ENCODE data around the gene C15orf62. TPM values are rescaled to one million over a fixed set of nuclear protein-coding genes. Genes with fewer than 3 reads are reported as not detected.
A peak's percentile ranks its signal among the peaks of the same experiment; 100 is the strongest.

C15orf62 gene
- total RNA-seq, 1 experiment from 2014 or later: 0.72 TPM

- Mint-ChIP-seq H3K4me3 (peak overlapping the region; percentile 98), H3K4me1 (peaks cover 19% of the 10 kb centered on the region), H3K27me3 (ENCODE audit: low read depth) (no peaks in the 10 kb centered on the region), H3K9me3 (no peaks in the 10 kb centered on the region), H3K27ac (no peak overlapping the region), H3K36me3 (no peaks in the 10 kb centered on the region; the same call in none of the 2 replicates)
- no peak for DNase-seq (ENCODE audit: low spot score)
- ChIA-PET POLR2A (interaction anchor here (1.0 kb wide), 1 partner anchor 36 kb away, joined by 3 read pairs; no protein-coding TSS in a partner anchor), CTCF (interaction anchor here (1.1 to 3.0 kb wide), 4 partner anchors 23 to 65 kb away, joined by 5 to 21 read pairs (median 8); partner anchors contain the start of gene RHOV)
- ATAC-seq: no peak
- TF ChIP-seq TP53 (CRISPR knock-in tag; IDR thresholded peaks at IDR 0.05) (no peak), CREB1 (CRISPR knock-in tag; IDR thresholded peaks at IDR 0.05) (no peak), CBFB (CRISPR knock-in tag; IDR thresholded peaks at IDR 0.05; ENCODE audit: low read depth) (no peak), CREM (CRISPR knock-in tag; IDR thresholded peaks at IDR 0.05) (no peak), ZNF512 (CRISPR knock-in tag; IDR thresholded peaks at IDR 0.05; ENCODE audit: borderline replicate concordance) (no peak), SP1 (CRISPR knock-in tag; conservative IDR thresholded peaks at IDR 0.05) (no peak), NR2C2 (CRISPR knock-in tag; IDR thresholded peaks at IDR 0.05) (no peak), OVOL2 (CRISPR knock-in tag; IDR thresholded peaks at IDR 0.05; ENCODE audit: borderline replicate concordance) (no peak), ZBTB21 (CRISPR knock-in tag; IDR thresholded peaks at IDR 0.05; ENCODE audit: borderline replicate concordance) (no peak), JUN (CRISPR knock-in tag; IDR thresholded peaks at IDR 0.05) (no peak)
- TF ChIP-seq, protein P1, sequence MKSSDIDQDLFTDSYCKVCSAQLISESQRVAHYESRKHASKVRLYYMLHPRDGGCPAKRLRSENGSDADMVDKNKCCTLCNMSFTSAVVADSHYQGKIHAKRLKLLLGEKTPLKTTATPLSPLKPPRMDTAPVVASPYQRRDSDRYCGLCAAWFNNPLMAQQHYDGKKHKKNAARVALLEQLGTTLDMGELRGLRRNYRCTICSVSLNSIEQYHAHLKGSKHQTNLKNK (CRISPR knock-in tag; IDR thresholded peaks at IDR 0.05): no peak
- TF ChIP-seq, protein P2, sequence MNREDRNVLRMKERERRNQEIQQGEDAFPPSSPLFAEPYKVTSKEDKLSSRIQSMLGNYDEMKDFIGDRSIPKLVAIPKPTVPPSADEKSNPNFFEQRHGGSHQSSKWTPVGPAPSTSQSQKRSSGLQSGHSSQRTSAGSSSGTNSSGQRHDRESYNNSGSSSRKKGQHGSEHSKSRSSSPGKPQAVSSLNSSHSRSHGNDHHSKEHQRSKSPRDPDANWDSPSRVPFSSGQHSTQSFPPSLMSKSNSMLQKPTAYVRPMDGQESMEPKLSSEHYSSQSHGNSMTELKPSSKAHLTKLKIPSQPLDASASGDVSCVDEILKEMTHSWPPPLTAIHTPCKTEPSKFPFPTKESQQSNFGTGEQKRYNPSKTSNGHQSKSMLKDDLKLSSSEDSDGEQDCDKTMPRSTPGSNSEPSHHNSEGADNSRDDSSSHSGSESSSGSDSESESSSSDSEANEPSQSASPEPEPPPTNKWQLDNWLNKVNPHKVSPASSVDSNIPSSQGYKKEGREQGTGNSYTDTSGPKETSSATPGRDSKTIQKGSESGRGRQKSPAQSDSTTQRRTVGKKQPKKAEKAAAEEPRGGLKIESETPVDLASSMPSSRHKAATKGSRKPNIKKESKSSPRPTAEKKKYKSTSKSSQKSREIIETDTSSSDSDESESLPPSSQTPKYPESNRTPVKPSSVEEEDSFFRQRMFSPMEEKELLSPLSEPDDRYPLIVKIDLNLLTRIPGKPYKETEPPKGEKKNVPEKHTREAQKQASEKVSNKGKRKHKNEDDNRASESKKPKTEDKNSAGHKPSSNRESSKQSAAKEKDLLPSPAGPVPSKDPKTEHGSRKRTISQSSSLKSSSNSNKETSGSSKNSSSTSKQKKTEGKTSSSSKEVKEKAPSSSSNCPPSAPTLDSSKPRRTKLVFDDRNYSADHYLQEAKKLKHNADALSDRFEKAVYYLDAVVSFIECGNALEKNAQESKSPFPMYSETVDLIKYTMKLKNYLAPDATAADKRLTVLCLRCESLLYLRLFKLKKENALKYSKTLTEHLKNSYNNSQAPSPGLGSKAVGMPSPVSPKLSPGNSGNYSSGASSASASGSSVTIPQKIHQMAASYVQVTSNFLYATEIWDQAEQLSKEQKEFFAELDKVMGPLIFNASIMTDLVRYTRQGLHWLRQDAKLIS (CRISPR knock-in tag; IDR thresholded peaks at IDR 0.05; ENCODE audit: borderline replicate concordance): no peak
- TF ChIP-seq, protein P3, sequence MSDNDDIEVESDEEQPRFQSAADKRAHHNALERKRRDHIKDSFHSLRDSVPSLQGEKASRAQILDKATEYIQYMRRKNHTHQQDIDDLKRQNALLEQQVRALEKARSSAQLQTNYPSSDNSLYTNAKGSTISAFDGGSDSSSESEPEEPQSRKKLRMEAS (CRISPR knock-in tag; IDR thresholded peaks at IDR 0.05): no peak
Measured at GRCh38 chr15:40808861-40809450, 39.2 kb downstream of the C15orf62 start.

DNA sequence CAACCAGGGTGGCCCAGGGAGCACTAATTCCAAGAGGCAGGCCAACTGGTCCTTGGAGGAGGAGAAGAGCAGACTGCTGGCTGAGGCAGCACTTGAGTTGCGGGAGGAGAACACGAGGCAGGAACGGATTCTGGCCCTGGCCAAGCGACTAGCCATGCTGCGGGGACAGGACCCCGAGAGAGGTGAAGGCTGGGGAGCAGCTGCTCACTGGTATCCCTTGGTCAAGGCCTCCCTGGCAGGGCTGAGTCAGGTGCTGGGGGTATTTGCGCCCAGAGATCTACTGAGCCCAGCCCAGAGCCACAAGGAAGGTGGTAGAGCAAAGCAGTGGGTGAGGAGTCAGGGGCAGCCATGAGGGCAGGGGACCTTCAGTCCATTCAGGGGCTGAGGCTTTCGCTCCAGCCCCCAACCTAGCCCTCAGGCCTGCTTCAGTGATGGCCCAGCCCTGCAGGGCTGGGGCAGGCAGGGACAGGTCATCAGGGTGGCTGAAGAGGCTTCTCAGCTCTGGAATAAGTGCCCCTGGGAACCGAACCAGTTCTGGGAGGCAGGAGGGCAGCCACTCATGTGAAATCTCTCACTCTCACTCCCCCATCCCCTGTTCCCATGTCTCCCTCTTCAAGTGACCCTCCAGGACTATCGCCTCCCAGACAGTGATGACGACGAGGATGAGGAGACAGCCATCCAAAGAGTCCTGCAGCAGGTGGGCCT lies 43.1 kb downstream of the C15orf62 start:
- no peak for TF ChIP-seq E2F5 (CRISPR knock-in tag; IDR thresholded peaks at IDR 0.05)
- TF ChIP-seq, protein P1 (CRISPR knock-in tag; IDR thresholded peaks at IDR 0.05): no peak
- no peak for TF ChIP-seq CBFB (CRISPR knock-in tag; IDR thresholded peaks at IDR 0.05; ENCODE audit: low read depth)
- no peak for TF ChIP-seq CDX4 (CRISPR knock-in tag; IDR thresholded peaks at IDR 0.05; ENCODE audit: borderline replicate concordance)
- TF ChIP-seq SMAD3 (CRISPR knock-in tag; IDR thresholded peaks at IDR 0.05; ENCODE audit: borderline replicate concordance): no peak
- no peak for TF ChIP-seq NFATC4 (CRISPR knock-in tag; IDR thresholded peaks at IDR 0.05)
- no peak for TF ChIP-seq TP53 (CRISPR knock-in tag; IDR thresholded peaks at IDR 0.05)
- ChIA-PET CTCF (no interaction called here), POLR2A (interaction anchor here (1.2 kb wide), 1 partner anchor 61 kb away, joined by 3 read pairs; no protein-coding TSS in a partner anchor)
- H3K36me3 Mint-ChIP-seq: no peaks in the 10 kb centered on the region; the same call in none of the 2 replicates
- no peaks in the 10 kb centered on the region for H3K9me3 Mint-ChIP-seq
- no peak overlapping the region for H3K4me3 Mint-ChIP-seq
- no peak for ATAC-seq
- DNase-seq (ENCODE audit: low spot score): no peak
- H3K4me1 Mint-ChIP-seq: peaks cover 12% of the 10 kb centered on the region
- peak overlapping the region; percentile 60; the same call in 1 of the 2 replicates for H3K27ac Mint-ChIP-seq
- H3K27me3 Mint-ChIP-seq (ENCODE audit: low read depth): no peaks in the 10 kb centered on the region; the same call in 1 of the 2 replicates
